ENCODE measurements around the gene DOCK10. TPM values are rescaled to one million over a fixed set of nuclear protein-coding genes. Genes with fewer than 3 reads are reported as not detected.

Gene DOCK10
- total RNA-seq, 1 donor from 2014 or later: 6.0 TPM

GRCh38 chr2:224983712-224984554 lies 58.3 kb downstream of the DOCK10 start:
- ATAC-seq: no peak
- no peak for DNase-seq (ENCODE audit: low spot score)

GRCh38 chr2:224982910-224983711 lies 59.2 kb downstream of the DOCK10 start:
- ATAC-seq: no peak

GRCh38 chr2:224982226-224982625 lies 60.0 kb downstream of the DOCK10 start:
- no peak for DNase-seq (ENCODE audit: low spot score)

More at GRCh38 chr2:224982910-224983711, 59.2 kb downstream of the DOCK10 start:
- no peak for DNase-seq (ENCODE audit: low spot score)

GRCh38 chr2:224976629-224977525 lies 65.4 kb downstream of the DOCK10 start:
- ATAC-seq (no peak), DNase-seq (ENCODE audit: low spot score) (no peak)

More at GRCh38 chr2:224982226-224982625, 60.0 kb downstream of the DOCK10 start:
- no peak for ATAC-seq

- ATAC-seq: no peak
Observed at GRCh38 chr2:224975761-224976160, 66.5 kb downstream of the DOCK10 start.

GRCh38 chr2:224973112-224974016 lies 68.9 kb downstream of the DOCK10 start:
- no peak for DNase-seq (ENCODE audit: low spot score)
- ATAC-seq: no peak

More at GRCh38 chr2:224975761-224976160, 66.5 kb downstream of the DOCK10 start:
- no peak for DNase-seq (ENCODE audit: low spot score)

GRCh38 chr2:224971214-224971613 lies 71.1 kb downstream of the DOCK10 start:
- no peak for DNase-seq (ENCODE audit: low spot score)

GRCh38 chr2:224970311-224970710 lies 72.0 kb downstream of the DOCK10 start:
- no peak for DNase-seq (ENCODE audit: low spot score)
- no peak for ATAC-seq

More at GRCh38 chr2:224971214-224971613, 71.1 kb downstream of the DOCK10 start:
- no peak for ATAC-seq

GRCh38 chr2:224969633-224970260 lies 72.5 kb downstream of the DOCK10 start:
- DNase-seq (ENCODE audit: low spot score) (no peak), ATAC-seq (no peak)

- no peak for ATAC-seq
Observed at GRCh38 chr2:224969095-224969494, 73.2 kb downstream of the DOCK10 start.

GRCh38 chr2:224968051-224968450 lies 74.2 kb downstream of the DOCK10 start:
- no peak for ATAC-seq
- DNase-seq (ENCODE audit: low spot score): no peak

More at GRCh38 chr2:224969095-224969494, 73.2 kb downstream of the DOCK10 start:
- DNase-seq (ENCODE audit: low spot score): no peak

- ATAC-seq (no peak), DNase-seq (ENCODE audit: low spot score) (no peak)
Observed at GRCh38 chr2:224966613-224967012, 75.7 kb downstream of the DOCK10 start.

GRCh38 chr2:224959556-224959955 lies 82.7 kb downstream of the DOCK10 start:
- no peak for ATAC-seq

GRCh38 chr2:224958873-224959272 lies 83.4 kb downstream of the DOCK10 start:
- ATAC-seq (no peak), DNase-seq (ENCODE audit: low spot score) (no peak)

More at GRCh38 chr2:224959556-224959955, 82.7 kb downstream of the DOCK10 start:
- no peak for DNase-seq (ENCODE audit: low spot score)

GRCh38 chr2:224958462-224958857 lies 83.8 kb downstream of the DOCK10 start:
- DNase-seq (ENCODE audit: low spot score) (no peak), ATAC-seq (no peak)

- no peak for DNase-seq (ENCODE audit: low spot score)
- no peak for ATAC-seq
Observed at GRCh38 chr2:224957540-224958461, 84.5 kb downstream of the DOCK10 start.

GRCh38 chr2:224956706-224957105 lies 85.6 kb downstream of the DOCK10 start:
- ATAC-seq: no peak
- DNase-seq (ENCODE audit: low spot score): no peak

- ATAC-seq (no peak), DNase-seq (ENCODE audit: low spot score) (no peak)
Observed at GRCh38 chr2:224954980-224955379, 87.3 kb downstream of the DOCK10 start.

Data from left lobe of liver (tissue), 2 donors.